HepG2 (cell line): ENCODE data around the gene NOC3L.

Experiments
- CHCHD3 ChIP-seq: sonication (generic); formaldehyde crosslinking; IDR thresholded peaks from 2 replicates; pipeline ENCODE4 v1.8.0; 2022; ENCODE audit warnings: mild to moderate bottlenecking, missing genetic modification reagents, moderate library complexity
- JUND ChIP-seq: sonication (generic); formaldehyde crosslinking; IDR thresholded peaks from 2 replicates; pipeline ENCODE4 v1.8.0; 2022; ENCODE audit warnings: mild to moderate bottlenecking, missing genetic modification reagents
- MAFG ChIP-seq: sonication (generic); formaldehyde crosslinking; IDR thresholded peaks from 2 replicates; pipeline ENCODE4 v1.5.1; 2020; ENCODE audit warnings: mild to moderate bottlenecking, missing genetic modification reagents
- MAZ ChIP-seq, 2 experiments: sonication (generic) in 1 of 2; formaldehyde crosslinking in 1 of 2; IDR thresholded peaks; 2 replicates each; pipeline versions ENCODE4 v1.5.0 to v1.6.1; 2012 to 2020; ENCODE audit warnings: low read depth in 2 of 2, mild to moderate bottlenecking in 2 of 2, borderline replicate concordance in 1 of 2, improper control_type of control experiment in 1 of 2, low read length in 1 of 2, missing genetic modification reagents in 1 of 2, moderate library complexity in 1 of 2
- NR2F1 ChIP-seq, 2 experiments: fragments of 450-650 bp in 1 of 2; formaldehyde crosslinking in 1 of 2; IDR thresholded peaks; 2 replicates each; pipeline versions ENCODE4 v1.5.0 to v1.6.1; 2016 to 2020; ENCODE audit warnings: mild to moderate bottlenecking in 1 of 2, missing compliant biosample characterization in 1 of 2, missing genetic modification reagents in 1 of 2, moderate library complexity in 1 of 2
- POLR2A ChIP-seq, 2 experiments: IDR thresholded peaks; 2 replicates each; pipeline ENCODE4 v1.6.1; 2011; ENCODE audit warnings: low read depth in 2 of 2, low read length in 2 of 2, mild to moderate bottlenecking in 1 of 2, moderate library complexity in 1 of 2; ENCODE audit not compliant: insufficient read depth in 1 of 2
- ZNF138 ChIP-seq: sonication (generic); formaldehyde crosslinking; IDR thresholded peaks from 2 replicates; pipeline ENCODE4 v1.5.0; 2020; ENCODE audit warnings: mild to moderate bottlenecking, low read depth, missing genetic modification reagents
- TF ChIP-seq, protein P1 (sequence below): sonication (generic); formaldehyde crosslinking; IDR thresholded peaks from 2 replicates; pipeline ENCODE4 v1.5.0; 2020; ENCODE audit warnings: mild to moderate bottlenecking, missing genetic modification reagents, moderate library complexity
- TF ChIP-seq, protein P2 (sequence below): sonication (generic); formaldehyde crosslinking; IDR thresholded peaks from 2 replicates; pipeline ENCODE4 v1.4.0; 2020; ENCODE audit warnings: mild to moderate bottlenecking, missing genetic modification reagents

DNA sequence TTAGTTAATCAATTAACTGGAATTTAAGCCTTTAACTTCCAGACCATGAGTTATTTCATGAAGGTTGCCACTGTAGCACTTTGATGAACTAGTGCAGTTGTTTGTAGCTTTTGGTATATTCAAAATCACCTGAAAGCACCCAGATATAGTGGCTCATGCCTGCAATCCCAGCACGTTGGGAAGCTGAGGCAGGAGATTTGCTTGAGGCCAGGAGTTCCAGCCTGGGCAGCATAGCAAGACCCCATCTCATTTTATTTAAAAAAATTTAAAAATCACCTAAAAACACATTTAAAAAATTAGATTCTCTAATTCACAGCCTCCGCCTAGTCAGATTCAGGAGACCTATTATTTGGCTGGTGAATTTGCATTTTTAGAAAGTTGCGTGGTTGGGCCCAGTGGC lies 48.6 kb upstream of the NOC3L start:
- TF ChIP-seq MAZ (IDR thresholded peaks at IDR 0.05; ENCODE audit: borderline replicate concordance, low read depth, low read length) (no peak), MAZ (CRISPR knock-in tag; IDR thresholded peaks at IDR 0.05; ENCODE audit: low read depth) (no peak), ZNF138 (no peak), JUND (CRISPR knock-in tag) (no peak), MAFG (CRISPR knock-in tag) (no peak), POLR2A (IDR thresholded peaks at IDR 0.05; ENCODE audit: insufficient read depth in 1 of 2, low read depth in 2 of 2, low read length in 2 of 2) (no peak), NR2F1 (CRISPR knock-in tag; IDR thresholded peaks at IDR 0.05) (no peak), CHCHD3 (CRISPR knock-in tag) (no peak)
- TF ChIP-seq, protein P1, sequence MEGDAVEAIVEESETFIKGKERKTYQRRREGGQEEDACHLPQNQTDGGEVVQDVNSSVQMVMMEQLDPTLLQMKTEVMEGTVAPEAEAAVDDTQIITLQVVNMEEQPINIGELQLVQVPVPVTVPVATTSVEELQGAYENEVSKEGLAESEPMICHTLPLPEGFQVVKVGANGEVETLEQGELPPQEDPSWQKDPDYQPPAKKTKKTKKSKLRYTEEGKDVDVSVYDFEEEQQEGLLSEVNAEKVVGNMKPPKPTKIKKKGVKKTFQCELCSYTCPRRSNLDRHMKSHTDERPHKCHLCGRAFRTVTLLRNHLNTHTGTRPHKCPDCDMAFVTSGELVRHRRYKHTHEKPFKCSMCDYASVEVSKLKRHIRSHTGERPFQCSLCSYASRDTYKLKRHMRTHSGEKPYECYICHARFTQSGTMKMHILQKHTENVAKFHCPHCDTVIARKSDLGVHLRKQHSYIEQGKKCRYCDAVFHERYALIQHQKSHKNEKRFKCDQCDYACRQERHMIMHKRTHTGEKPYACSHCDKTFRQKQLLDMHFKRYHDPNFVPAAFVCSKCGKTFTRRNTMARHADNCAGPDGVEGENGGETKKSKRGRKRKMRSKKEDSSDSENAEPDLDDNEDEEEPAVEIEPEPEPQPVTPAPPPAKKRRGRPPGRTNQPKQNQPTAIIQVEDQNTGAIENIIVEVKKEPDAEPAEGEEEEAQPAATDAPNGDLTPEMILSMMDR: no peak
- TF ChIP-seq, protein P2, sequence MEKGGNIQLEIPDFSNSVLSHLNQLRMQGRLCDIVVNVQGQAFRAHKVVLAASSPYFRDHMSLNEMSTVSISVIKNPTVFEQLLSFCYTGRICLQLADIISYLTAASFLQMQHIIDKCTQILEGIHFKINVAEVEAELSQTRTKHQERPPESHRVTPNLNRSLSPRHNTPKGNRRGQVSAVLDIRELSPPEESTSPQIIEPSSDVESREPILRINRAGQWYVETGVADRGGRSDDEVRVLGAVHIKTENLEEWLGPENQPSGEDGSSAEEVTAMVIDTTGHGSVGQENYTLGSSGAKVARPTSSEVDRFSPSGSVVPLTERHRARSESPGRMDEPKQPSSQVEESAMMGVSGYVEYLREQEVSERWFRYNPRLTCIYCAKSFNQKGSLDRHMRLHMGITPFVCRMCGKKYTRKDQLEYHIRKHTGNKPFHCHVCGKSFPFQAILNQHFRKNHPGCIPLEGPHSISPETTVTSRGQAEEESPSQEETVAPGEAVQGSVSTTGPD (CRISPR knock-in tag): no peak
